Kidney glomerular epithelial cell (primary cell): ENCODE data around the gene GGT5.

Experiments used
- DNase-seq: peaks from one replicate; lab custom pipeline; 2025; lab: John Stamatoyannopoulos, UW

Gene GGT5

DNA sequence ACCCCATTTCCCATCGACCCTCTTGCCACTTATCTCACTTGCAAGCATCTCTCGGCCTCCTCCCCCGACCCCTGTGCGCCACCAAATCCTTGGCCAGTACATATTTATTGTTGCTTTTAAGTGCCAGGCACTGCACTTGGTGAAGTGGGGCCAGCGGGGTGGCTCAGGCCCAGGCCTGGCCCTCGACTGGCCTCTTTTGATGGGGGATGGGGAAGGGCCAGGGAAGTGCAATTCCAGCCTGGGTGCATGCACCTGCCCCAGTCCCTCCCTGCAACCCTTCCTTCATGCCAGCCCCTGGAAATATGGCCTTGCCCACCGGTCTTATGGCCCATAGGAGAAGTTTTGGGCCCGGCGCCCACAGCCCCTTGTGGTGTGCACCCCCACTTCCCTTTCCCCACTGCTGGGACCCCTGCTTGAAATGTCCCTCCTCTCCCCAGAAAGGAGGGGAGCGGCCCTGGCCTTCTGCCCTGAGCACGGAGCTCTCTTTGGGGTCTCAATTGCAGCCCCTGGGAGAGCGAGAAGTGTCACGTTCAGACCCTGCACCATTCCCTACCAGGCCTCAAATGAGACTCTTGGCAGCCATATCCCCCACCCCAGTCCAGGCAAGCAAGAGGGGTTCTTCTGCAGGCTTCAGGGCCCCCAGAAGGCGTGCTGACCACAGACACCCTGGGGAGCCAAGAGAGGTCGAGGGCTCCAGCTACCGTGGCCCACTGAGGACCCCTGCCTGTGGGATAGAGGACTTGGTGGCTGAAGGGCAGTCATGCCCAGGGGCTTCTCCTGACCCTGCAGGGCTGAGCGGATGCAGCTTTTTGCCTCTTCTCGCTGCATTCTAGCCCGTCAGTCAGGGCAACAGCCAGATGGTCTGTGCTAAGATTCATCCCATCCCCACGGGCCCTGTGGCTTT is 62.6 kb downstream of the GGT5 start:
- no peak for DNase-seq

- DNase-seq: no peak
Observed at GRCh38 chr22:24181088-24181995, 63.5 kb downstream of the GGT5 start, which contains the start of gene SUSD2. SUSD2 (plus strand) TSS chr22:24181487; CDS start chr22:24181520, 33 bp downstream.

- DNase-seq: no peak
Observed at GRCh38 chr22:24180316-24181087, 64.4 kb downstream of the GGT5 start.

- DNase-seq: no peak
Observed at GRCh38 chr22:24179478-24180210, 65.2 kb downstream of the GGT5 start.

DNA sequence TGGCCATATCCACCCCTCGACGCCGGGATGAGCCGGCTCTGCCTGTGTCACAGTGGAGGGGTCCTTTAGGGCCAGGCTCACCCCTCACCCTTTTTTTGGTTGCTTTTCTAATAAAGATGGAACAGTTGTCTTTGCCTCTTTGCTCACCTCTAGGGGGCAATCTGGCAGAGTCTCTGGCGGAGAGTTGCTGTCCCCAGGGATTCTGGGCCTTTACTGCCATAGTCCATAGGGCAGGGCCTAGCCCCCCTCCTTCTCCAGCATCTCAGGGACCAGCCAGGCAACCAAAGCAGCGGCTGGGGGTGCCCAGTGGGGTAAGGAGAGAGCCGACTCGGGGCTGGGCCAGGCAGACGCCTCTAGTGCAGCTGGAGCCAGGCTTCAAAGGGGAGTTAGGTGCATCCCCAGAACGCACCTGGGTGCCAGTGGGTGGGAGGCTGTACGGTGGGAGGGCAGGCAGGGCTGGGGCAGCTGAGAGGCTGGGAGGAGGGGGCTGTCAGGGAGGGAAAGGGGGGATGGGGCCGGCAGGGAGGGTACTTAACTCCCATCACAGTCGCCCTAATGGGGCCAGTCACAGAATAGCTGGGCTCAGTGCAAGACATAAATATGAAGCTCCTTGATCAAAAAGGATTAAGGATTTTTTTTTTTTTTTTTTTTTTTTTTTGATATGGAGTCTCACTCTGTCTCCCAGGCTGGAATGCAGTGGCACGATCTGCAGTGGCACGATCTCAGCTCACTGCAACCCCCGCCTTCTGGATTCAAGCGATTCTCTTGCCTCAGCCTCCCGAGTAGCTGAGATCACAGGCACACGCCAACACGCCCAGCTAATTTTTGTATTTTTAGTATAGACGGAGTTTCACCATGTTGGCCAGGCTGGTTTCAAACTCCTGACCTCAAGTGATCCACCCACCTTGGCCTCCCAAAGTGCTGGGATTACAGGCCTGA is 66.1 kb downstream of the GGT5 start:
- no peak for DNase-seq

- DNase-seq: no peak
Observed at GRCh38 chr22:24178021-24178431, 66.9 kb downstream of the GGT5 start.

DNA sequence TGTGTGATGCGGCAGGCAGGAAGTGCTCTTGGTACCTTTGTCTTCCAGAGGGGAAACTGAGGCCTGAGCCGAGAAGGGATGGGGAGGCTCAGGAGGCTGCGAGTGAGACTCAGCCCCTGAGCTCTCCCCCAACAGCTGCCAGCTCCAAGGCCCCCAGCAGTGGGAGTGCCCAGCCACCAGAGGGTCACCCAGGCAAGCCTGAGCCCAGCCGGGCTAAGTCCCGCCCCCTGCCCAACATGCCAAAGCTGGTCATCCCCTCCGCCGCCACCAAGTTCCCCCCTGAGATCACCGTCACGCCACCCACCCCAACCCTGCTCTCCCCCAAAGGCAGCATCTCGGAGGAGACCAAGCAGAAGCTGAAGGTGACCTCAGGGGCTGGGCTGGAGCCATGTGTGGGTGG is 67.4 kb downstream of the GGT5 start:
- no peak for DNase-seq

DNA sequence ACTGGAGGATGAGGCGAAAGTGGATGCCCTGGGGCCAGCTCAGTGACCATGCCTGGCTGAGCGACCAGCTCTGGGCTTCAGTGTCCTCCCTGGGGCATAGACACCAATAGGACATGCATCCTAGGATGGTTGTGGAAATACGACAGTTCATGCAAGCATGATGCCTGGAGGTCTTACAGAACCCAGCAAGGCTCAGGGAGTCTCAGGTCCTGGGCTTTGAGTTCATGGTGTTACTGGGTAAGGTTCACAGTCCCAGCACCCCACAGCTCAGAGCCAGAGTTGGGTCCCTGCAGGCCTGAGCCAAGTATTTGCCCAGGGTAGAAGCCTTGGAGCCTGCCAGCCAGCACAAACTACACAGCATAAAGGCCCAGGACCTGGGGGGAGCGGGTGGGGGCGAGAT is 67.8 kb downstream of the GGT5 start:
- no peak for DNase-seq

GRCh38 chr22:24176630-24177029 is 68.3 kb downstream of the GGT5 start:
- no peak for DNase-seq

- DNase-seq: no peak
Observed at GRCh38 chr22:24176040-24176439, 68.8 kb downstream of the GGT5 start.

DNA sequence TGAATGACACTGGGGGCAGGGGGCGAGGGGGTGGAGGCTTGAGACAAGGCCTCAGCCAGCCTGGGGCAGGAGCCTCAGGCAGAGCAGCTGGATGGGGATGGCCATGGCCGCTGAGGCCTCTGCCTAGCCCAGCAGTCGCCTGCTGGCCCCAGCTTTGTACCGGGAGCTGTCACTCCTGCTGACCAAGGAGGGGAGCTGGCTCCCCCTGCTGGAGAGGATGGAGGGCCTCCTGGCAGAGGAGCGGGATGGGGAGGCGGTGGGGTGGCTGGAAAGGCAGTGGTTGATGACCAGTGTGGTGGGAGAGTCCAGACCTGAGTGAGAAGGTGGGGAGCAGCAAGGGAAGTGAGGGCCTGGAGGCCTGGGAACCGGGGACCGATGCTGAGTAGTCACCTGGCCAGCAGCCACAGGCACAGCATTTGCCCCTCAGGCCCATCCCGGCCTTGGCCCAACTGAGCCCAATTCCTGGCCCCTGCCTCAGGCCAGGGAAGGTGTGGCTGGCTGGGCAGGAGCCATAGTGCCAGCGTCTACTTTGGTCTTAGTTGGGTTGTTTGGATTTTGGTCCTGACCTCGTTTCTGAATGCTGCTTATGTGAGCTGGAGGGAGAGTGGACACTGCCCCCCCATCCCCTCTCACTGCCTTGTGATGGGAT is 69.6 kb downstream of the GGT5 start:
- DNase-seq: peak; percentile 18

GRCh38 chr22:24171822-24172221 is 73.1 kb downstream of the GGT5 start:
- DNase-seq: no peak

DNA sequence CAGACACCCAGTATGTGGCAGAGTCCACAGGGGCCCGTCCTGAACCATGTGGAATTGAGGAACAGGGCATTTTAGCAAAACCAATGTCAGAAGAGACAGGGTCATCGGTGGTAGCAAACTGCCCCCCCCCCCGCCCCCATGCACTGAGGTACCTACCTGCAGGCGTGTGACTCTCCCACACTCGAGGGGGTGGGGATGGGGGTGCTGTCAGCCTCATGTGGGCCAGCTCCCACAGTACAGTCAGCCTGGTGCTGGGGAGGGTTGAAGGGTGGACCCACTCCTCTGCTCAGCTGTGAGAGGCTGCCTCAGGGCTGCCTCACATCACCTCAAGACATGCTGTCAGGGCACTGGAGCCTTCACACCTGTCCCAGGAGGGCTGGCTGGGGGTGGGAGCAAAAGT is 74.2 kb downstream of the GGT5 start:
- DNase-seq: no peak

- no peak for DNase-seq
Observed at GRCh38 chr22:24170188-24170587, 74.7 kb downstream of the GGT5 start.
